Mucosa of rectum (tissue), 2 donors: ENCODE results near the gene CBLL1.

ENCODE experiments used
- H3K27ac ChIP-seq, 2 donors: one replicate each; pipeline ENCODE4 v1.7.0; 2013; ENCODE audit warnings: inconsistent platforms in 2 of 2, low read depth in 2 of 2, low read length in 2 of 2
- H3K27me3 ChIP-seq, 2 donors: one replicate each; pipeline ENCODE4 v1.7.0; 2013; ENCODE audit warnings: low read length in 2 of 2; ENCODE audit not compliant: control insufficient read depth in 2 of 2, insufficient read depth in 2 of 2
- H3K36me3 ChIP-seq, 2 donors: one replicate each; pipeline ENCODE4 v1.7.0; 2013; ENCODE audit warnings: low read length in 2 of 2; ENCODE audit not compliant: control insufficient read depth in 2 of 2, insufficient read depth in 2 of 2
- H3K4me1 ChIP-seq, 2 donors: one replicate each; pipeline ENCODE4 v1.7.0; 2013; ENCODE audit warnings: low read length in 2 of 2, mild to moderate bottlenecking in 1 of 2; ENCODE audit not compliant: control insufficient read depth in 2 of 2, insufficient read depth in 2 of 2
- H3K4me3 ChIP-seq, 2 donors: one replicate each; pipeline ENCODE4 v1.7.0; 2013; ENCODE audit warnings: low read length in 2 of 2
- H3K9ac ChIP-seq, 2 donors: one replicate each; pipeline ENCODE4 v1.7.0; 2013; ENCODE audit warnings: low read length in 2 of 2, low read depth in 1 of 2, mild to moderate bottlenecking in 1 of 2
- H3K9me3 ChIP-seq, 2 donors: one replicate each; pipeline ENCODE4 v1.7.0; 2013; ENCODE audit warnings: low read length in 2 of 2; ENCODE audit not compliant: control insufficient read depth in 2 of 2
- donor health status: healthy.
- donor health status: Normal muscosa, but diverticular disease.

The CBLL1 gene

GRCh38 chr7:107778283-107778682 is 34.3 kb downstream of the CBLL1 start:
- H3K9me3 ChIP-seq: no peaks in the 10 kb centered on the region
- H3K9ac ChIP-seq: no peak overlapping the region
- peaks cover 5 to 33% of the 10 kb centered on the region in 2 donors for H3K36me3 ChIP-seq
- no peak overlapping the region for H3K4me3 ChIP-seq
- H3K4me1 ChIP-seq: peaks cover 0 to 5% of the 10 kb centered on the region in 2 donors
- peak overlapping the region in 1 of 2 donors; percentile 29 for H3K27ac ChIP-seq
- H3K27me3 ChIP-seq: no peaks in the 10 kb centered on the region

- no peak overlapping the region for H3K27ac ChIP-seq
- H3K4me1 ChIP-seq: peaks cover 0 to 5% of the 10 kb centered on the region in 2 donors
- no peaks in the 10 kb centered on the region for H3K9me3 ChIP-seq
- H3K27me3 ChIP-seq: no peaks in the 10 kb centered on the region
- H3K4me3 ChIP-seq: no peak overlapping the region
- H3K36me3 ChIP-seq: peaks cover 0 to 23% of the 10 kb centered on the region in 2 donors
- H3K9ac ChIP-seq: no peak overlapping the region
These were observed 35.7 kb downstream of the CBLL1 start for GRCh38 chr7:107779647-107780099.

- Histone ChIP-seq H3K27me3 (peaks cover 0 to 2% of the 10 kb centered on the region in 2 donors), H3K36me3 (peaks cover 0 to 20% of the 10 kb centered on the region in 2 donors), H3K4me1 (peaks cover 0 to 12% of the 10 kb centered on the region in 2 donors), H3K9ac (no peak overlapping the region), H3K9me3 (no peaks in the 10 kb centered on the region), H3K27ac (no peak overlapping the region), H3K4me3 (no peak overlapping the region)
These were observed 38.4 kb downstream of the CBLL1 start for GRCh38 chr7:107782374-107782773.

- Histone ChIP-seq H3K36me3 (peaks cover 0 to 20% of the 10 kb centered on the region in 2 donors), H3K9ac (no peak overlapping the region), H3K27ac (no peak overlapping the region), H3K4me3 (no peak overlapping the region), H3K9me3 (no peaks in the 10 kb centered on the region), H3K27me3 (peaks cover 0 to 2% of the 10 kb centered on the region in 2 donors), H3K4me1 (peaks cover 0 to 12% of the 10 kb centered on the region in 2 donors)
These were observed 39.7 kb downstream of the CBLL1 start for GRCh38 chr7:107783648-107784047.

GRCh38 chr7:107785170-107785569 is 41.2 kb downstream of the CBLL1 start:
- Histone ChIP-seq H3K4me1 (peaks cover 0 to 8% of the 10 kb centered on the region in 2 donors), H3K9me3 (no peaks in the 10 kb centered on the region)

GRCh38 chr7:107785926-107786325 is 42.0 kb downstream of the CBLL1 start:
- Histone ChIP-seq H3K4me3 (no peak overlapping the region), H3K4me1 (peaks cover 0 to 7% of the 10 kb centered on the region in 2 donors), H3K27ac (no peak overlapping the region), H3K9ac (no peak overlapping the region), H3K27me3 (peaks cover 0 to 2% of the 10 kb centered on the region in 2 donors), H3K9me3 (no peaks in the 10 kb centered on the region), H3K36me3 (peaks cover 6 to 32% of the 10 kb centered on the region in 2 donors)

More at GRCh38 chr7:107785170-107785569, 41.2 kb downstream of the CBLL1 start:
- H3K27me3 ChIP-seq: peaks cover 0 to 2% of the 10 kb centered on the region in 2 donors
- H3K9ac ChIP-seq: no peak overlapping the region
- H3K4me3 ChIP-seq: no peak overlapping the region
- H3K27ac ChIP-seq: no peak overlapping the region
- peaks cover 3 to 27% of the 10 kb centered on the region in 2 donors for H3K36me3 ChIP-seq

GRCh38 chr7:107788216-107788615 is 44.3 kb downstream of the CBLL1 start:
- Histone ChIP-seq H3K27me3 (peaks cover 0 to 2% of the 10 kb centered on the region in 2 donors), H3K36me3 (peaks cover 6 to 25% of the 10 kb centered on the region in 2 donors), H3K4me1 (peaks cover 0 to 7% of the 10 kb centered on the region in 2 donors), H3K9me3 (no peaks in the 10 kb centered on the region), H3K27ac (no peak overlapping the region), H3K9ac (no peak overlapping the region), H3K4me3 (no peak overlapping the region)

GRCh38 chr7:107788662-107789061 is 44.7 kb downstream of the CBLL1 start:
- H3K4me3 ChIP-seq: no peak overlapping the region
- no peak overlapping the region for H3K27ac ChIP-seq
- H3K4me1 ChIP-seq: peaks cover 0 to 7% of the 10 kb centered on the region in 2 donors
- peaks cover 0 to 2% of the 10 kb centered on the region in 2 donors for H3K27me3 ChIP-seq
- no peaks in the 10 kb centered on the region for H3K9me3 ChIP-seq
- H3K36me3 ChIP-seq: peaks cover 6 to 22% of the 10 kb centered on the region in 2 donors
- H3K9ac ChIP-seq: no peak overlapping the region

- Histone ChIP-seq H3K9me3 (no peaks in the 10 kb centered on the region), H3K4me3 (no peak overlapping the region), H3K4me1 (peaks cover 0 to 7% of the 10 kb centered on the region in 2 donors), H3K27ac (no peak overlapping the region), H3K27me3 (peaks cover 0 to 2% of the 10 kb centered on the region in 2 donors), H3K9ac (no peak overlapping the region), H3K36me3 (peaks cover 6 to 26% of the 10 kb centered on the region in 2 donors)
These were observed 45.7 kb downstream of the CBLL1 start for GRCh38 chr7:107789647-107790046.

GRCh38 chr7:107792364-107792763 is 48.4 kb downstream of the CBLL1 start:
- Histone ChIP-seq H3K27ac (no peak overlapping the region), H3K4me1 (no peaks in the 10 kb centered on the region), H3K4me3 (no peak overlapping the region), H3K9me3 (no peaks in the 10 kb centered on the region), H3K27me3 (no peaks in the 10 kb centered on the region), H3K36me3 (peaks cover 6 to 19% of the 10 kb centered on the region in 2 donors), H3K9ac (no peak overlapping the region)
